OCI-LY7 (cell line): Measurements from ENCODE around the gene TMPRSS3.
"Not testable (repeated sequence)": the region's sequence is repeated elsewhere in the genome, so short reads cannot be mapped to it uniquely, and the experiment has no call there.

Experiments
- EZH2phosphoT487 ChIP-seq: fragments of 200-600 bp; sonication (generic); IDR thresholded peaks from 2 replicates; pipeline ENCODE4 v1.6.1; 2018; ENCODE audit warnings: low read depth, borderline replicate concordance, mild to moderate bottlenecking, mixed run types, antibody characterized with exemption, low read length, moderate library complexity, mixed read lengths
- TF ChIP-seq, protein P1 (sequence below): fragments of 200-600 bp; sonication (generic); conservative IDR thresholded peaks from 2 replicates; pipeline ENCODE4 v1.5.1; 2014; ENCODE audit warnings: mild to moderate bottlenecking, antibody characterized with exemption, low read length, moderate library complexity, mixed read lengths

GRCh38 chr21:42408718-42409117 lies 12.9 kb upstream of the TMPRSS3 start:
- TF ChIP-seq, protein P1, sequence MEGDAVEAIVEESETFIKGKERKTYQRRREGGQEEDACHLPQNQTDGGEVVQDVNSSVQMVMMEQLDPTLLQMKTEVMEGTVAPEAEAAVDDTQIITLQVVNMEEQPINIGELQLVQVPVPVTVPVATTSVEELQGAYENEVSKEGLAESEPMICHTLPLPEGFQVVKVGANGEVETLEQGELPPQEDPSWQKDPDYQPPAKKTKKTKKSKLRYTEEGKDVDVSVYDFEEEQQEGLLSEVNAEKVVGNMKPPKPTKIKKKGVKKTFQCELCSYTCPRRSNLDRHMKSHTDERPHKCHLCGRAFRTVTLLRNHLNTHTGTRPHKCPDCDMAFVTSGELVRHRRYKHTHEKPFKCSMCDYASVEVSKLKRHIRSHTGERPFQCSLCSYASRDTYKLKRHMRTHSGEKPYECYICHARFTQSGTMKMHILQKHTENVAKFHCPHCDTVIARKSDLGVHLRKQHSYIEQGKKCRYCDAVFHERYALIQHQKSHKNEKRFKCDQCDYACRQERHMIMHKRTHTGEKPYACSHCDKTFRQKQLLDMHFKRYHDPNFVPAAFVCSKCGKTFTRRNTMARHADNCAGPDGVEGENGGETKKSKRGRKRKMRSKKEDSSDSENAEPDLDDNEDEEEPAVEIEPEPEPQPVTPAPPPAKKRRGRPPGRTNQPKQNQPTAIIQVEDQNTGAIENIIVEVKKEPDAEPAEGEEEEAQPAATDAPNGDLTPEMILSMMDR, result not testable (repeated sequence)
- TF ChIP-seq EZH2phosphoT487, result not testable (repeated sequence)
